ENCODE results near the gene CCL24. TPM values are rescaled to one million over a fixed set of nuclear protein-coding genes. Genes with fewer than 3 reads are reported as not detected.

CCL24 gene
- total RNA-seq, 2 experiments from 2014 or later, result not detected

- ChIA-PET POLR2A (no interaction called here), CTCF (interaction anchor here (0.6 kb wide), 1 partner anchor 48 kb away, joined by 3 read pairs; no protein-coding TSS in a partner anchor)
Measured at GRCh38 chr7:75823198-75823910, 9.7 kb upstream of the CCL24 start.

- ChIA-PET CTCF (no interaction called here), POLR2A (no interaction called here)
Measured at GRCh38 chr7:75820688-75821087, 7.1 kb upstream of the CCL24 start.

GRCh38 chr7:75819711-75820110 is 6.1 kb upstream of the CCL24 start:
- ChIA-PET POLR2A (no interaction called here), CTCF (interaction anchor here (0.6 kb wide), 1 partner anchor 141 kb away, joined by 3 read pairs; no protein-coding TSS in a partner anchor)

GRCh38 chr7:75818472-75818871 is 4.9 kb upstream of the CCL24 start:
- ChIA-PET CTCF (no interaction called here), POLR2A (no interaction called here)

- CTCF ChIA-PET, result no interaction called here
- POLR2A ChIA-PET, result no interaction called here
Measured at GRCh38 chr7:75817116-75817515, 3.5 kb upstream of the CCL24 start.

GRCh38 chr7:75815418-75816064 is 1.9 kb upstream of the CCL24 start:
- POLR2A ChIA-PET, result no interaction called here

GRCh38 chr7:75814407-75814947 is 871 bp upstream of the CCL24 start:
- CTCF ChIA-PET, result interaction anchor here (0.6 to 1.4 kb wide), 2 partner anchors 11 to 27 kb away, joined by 3 to 4 read pairs; no protein-coding TSS in a partner anchor
- POLR2A ChIA-PET, result no interaction called here

More at GRCh38 chr7:75815418-75816064, 1.9 kb upstream of the CCL24 start:
- CTCF ChIA-PET, result no interaction called here

- POLR2A ChIA-PET, result no interaction called here
- CTCF ChIA-PET, result interaction anchor here (1.4 kb wide), 1 partner anchor 10 kb away, joined by 4 read pairs; no protein-coding TSS in a partner anchor
Measured at GRCh38 chr7:75813084-75813483, 522 bp downstream of the CCL24 start.

- ChIA-PET CTCF (no interaction called here), POLR2A (no interaction called here)
Measured at GRCh38 chr7:75811894-75812678, 1.5 kb downstream of the CCL24 start.

- CTCF ChIA-PET, result no interaction called here
Measured at GRCh38 chr7:75809396-75809795, 4.2 kb downstream of the CCL24 start.

GRCh38 chr7:75808106-75808505 is 5.5 kb downstream of the CCL24 start:
- POLR2A ChIA-PET, result no interaction called here
- CTCF ChIA-PET, result no interaction called here

More at GRCh38 chr7:75809396-75809795, 4.2 kb downstream of the CCL24 start:
- POLR2A ChIA-PET, result no interaction called here

GRCh38 chr7:75807452-75807851 is 6.2 kb downstream of the CCL24 start:
- ChIA-PET CTCF (no interaction called here), POLR2A (no interaction called here)

GRCh38 chr7:75806560-75807307 is 6.9 kb downstream of the CCL24 start:
- CTCF ChIA-PET, result no interaction called here
- POLR2A ChIA-PET, result no interaction called here

GRCh38 chr7:75804705-75805104 is 8.9 kb downstream of the CCL24 start:
- CTCF ChIA-PET, result no interaction called here
- POLR2A ChIA-PET, result no interaction called here

- POLR2A ChIA-PET, result no interaction called here
- CTCF ChIA-PET, result interaction anchor here (1.4 kb wide), 1 partner anchor 10 kb away, joined by 4 read pairs; the partner anchor contains the start of gene CCL24
Measured at GRCh38 chr7:75804004-75804403, 9.6 kb downstream of the CCL24 start.

GRCh38 chr7:75802552-75802821 is 11.1 kb downstream of the CCL24 start:
- ChIA-PET CTCF (interaction anchor here (1.4 kb wide), 1 partner anchor 11 kb away, joined by 4 read pairs; the partner anchor contains the start of gene CCL24), POLR2A (no interaction called here)

- CTCF ChIA-PET, result interaction anchor here (0.7 kb wide), 1 partner anchor 68 kb away, joined by 5 read pairs; no protein-coding TSS in a partner anchor
- POLR2A ChIA-PET, result no interaction called here
Measured at GRCh38 chr7:75798770-75799169, 14.8 kb downstream of the CCL24 start.

- ChIA-PET POLR2A (no interaction called here), CTCF (no interaction called here)
Measured at GRCh38 chr7:75796420-75796819, 17.2 kb downstream of the CCL24 start.

GRCh38 chr7:75795831-75796285 is 17.7 kb downstream of the CCL24 start:
- ChIA-PET POLR2A (no interaction called here), CTCF (no interaction called here)

GRCh38 chr7:75793676-75794075 is 19.9 kb downstream of the CCL24 start:
- ChIA-PET POLR2A (no interaction called here), CTCF (no interaction called here)
